ENCODE data around the gene GMDS. TPM values are rescaled to one million over a fixed set of nuclear protein-coding genes. Genes with fewer than 3 reads are reported as not detected.

Gene GMDS
- total and polyA plus RNA-seq, 2 of the 8 experiments (the other 6 are each of a cell fraction or from before 2014, with no cell fraction given): 16.8 to 50.0 TPM

GRCh38 chr6:1614448-1615150 lies 630.8 kb downstream of the GMDS start:
- no peak overlapping the region for H3K56ac ChIP-seq (replicated peaks; ENCODE audit: insufficient read length, low read depth, low read length)
- WGBS, 2 experiments (ENCODE audit: extremely low coverage in 1 of 2, insufficient coverage in 1 of 2, insufficient read length in 1 of 2, insufficient replicate concordance in 2 of 2, low coverage in 1 of 2, low lambda C conversion rate in 2 of 2, missing lambda C conversion rate in 1 of 2): 8% methylated on average over 19 of the region's 85 CpGs; no CpG with 5 or more reads in 1 of the 2 experiments
- H2BK120ac ChIP-seq (replicated peaks; ENCODE audit: low read depth, low read length): no peak overlapping the region
- H3K27ac ChIP-seq (ENCODE audit: low read depth, low read length): no peak overlapping the region
- no peak overlapping the region for H2BK20ac ChIP-seq (ENCODE audit: low read length)
- CTCF ChIA-PET (ENCODE audit: partially characterized antibody): interaction anchor here (0.7 to 4.4 kb wide), 6 partner anchors 8 to 279 kb away, joined by 3 to 30 read pairs (median 4); no protein-coding TSS in a partner anchor
- H3K9ac ChIP-seq (replicated peaks in 1 of 4; ENCODE audit: extremely low read depth in 1 of 4, low read depth in 3 of 4, low read length in 3 of 4): no peak overlapping the region
- no peaks in the 10 kb centered on the region; a peak in 1 of 4 replicates for H3K9me3 ChIP-seq (ENCODE audit: insufficient read depth in 2 of 2, low read depth in 1 of 2, low read length in 1 of 2)
- no peak overlapping the region for H4K5ac ChIP-seq (ENCODE audit: insufficient read length, low read depth, low read length)
- H3K4me1 ChIP-seq (replicated peaks in 1 of 4; ENCODE audit: control insufficient read depth in 3 of 4, insufficient read depth in 4 of 4, low read length in 3 of 4): peaks cover 0 to 24% (median 9%) of the 10 kb centered on the region in 4 experiments; a peak in 6 of 7 replicates
- peaks cover 28 to 33% of the 10 kb centered on the region in 2 experiments for H4K20me1 ChIP-seq (replicated peaks in 1 of 2; ENCODE audit: control insufficient read depth in 1 of 2, insufficient read depth in 2 of 2, low read length in 2 of 2)
- H4K8ac ChIP-seq (ENCODE audit: extremely low read depth, insufficient read depth, low read length): peak overlapping the region; percentile 80
- H4K91ac ChIP-seq (replicated peaks; ENCODE audit: insufficient read length, low read length): no peak overlapping the region
- peaks cover 5% of the 10 kb centered on the region; the same call in 1 of the 2 replicates for H3K23me2 ChIP-seq (ENCODE audit: low read depth, low read length)
- no peak overlapping the region for H3K23ac ChIP-seq (ENCODE audit: insufficient read length)
- peak overlapping the region; percentile 3 to 52 (median 22); a peak in 6 of 8 replicates for H3K4me3 ChIP-seq (ENCODE audit: extremely low read depth in 1 of 4, insufficient read depth in 2 of 4, low read depth in 3 of 4, low read length in 4 of 4)
- no peak overlapping the region for H2AK5ac ChIP-seq (ENCODE audit: low read depth, low read length)
- H3K14ac ChIP-seq (ENCODE audit: insufficient read length): no peak overlapping the region
- peak overlapping the region; percentile 84; the same call in 1 of the 2 replicates for H2BK12ac ChIP-seq (ENCODE audit: low read depth, low read length)
- no peak overlapping the region for H3K4ac ChIP-seq (replicated peaks; ENCODE audit: insufficient read length, low read depth, low read length)
- H3K79me2 ChIP-seq (ENCODE audit: control insufficient read depth in 1 of 2, insufficient read depth in 2 of 2, low read length in 2 of 2): no peaks in the 10 kb centered on the region
- H3K4me2 ChIP-seq (ENCODE audit: insufficient read depth in 1 of 2, low read depth in 2 of 2, low read length in 2 of 2): peak overlapping the region; percentile 75 to 86
- DNase-seq (ENCODE audit: low read depth in 1 of 2, low spot score in 2 of 2): no peak
- no peaks in the 10 kb centered on the region for H3K79me1 ChIP-seq (ENCODE audit: low read depth, low read length)
- H3K36me3 ChIP-seq (ENCODE audit: control insufficient read depth in 2 of 4, insufficient read depth in 4 of 4, low read length in 3 of 4): peaks cover 0 to 12% (median 0%) of the 10 kb centered on the region in 4 experiments; a peak in 1 of 8 replicates
- 0 out of 2 replicates have a peak overlapping the region, but pooled peaks have one; percentile 15 for H3K18ac ChIP-seq (ENCODE audit: extremely low read depth, low read length)
- peaks cover 88 to 100% (median 97%) of the 10 kb centered on the region in 4 experiments for H3K27me3 ChIP-seq (replicated peaks in 1 of 4; ENCODE audit: control insufficient read depth in 3 of 4, extremely low read depth in 1 of 4, insufficient read depth in 3 of 4, low read length in 3 of 4)
- POLR2A ChIA-PET (ENCODE audit: partially characterized antibody): interaction anchor here (0.9 to 1.5 kb wide), 3 partner anchors 8 to 9 kb away, joined by 3 to 5 read pairs (median 3); no protein-coding TSS in a partner anchor
- H2AFZ ChIP-seq (ENCODE audit: low read length): no peak overlapping the region; the same call in 1 of the 2 replicates
- no peak overlapping the region for H2BK15ac ChIP-seq (ENCODE audit: low read length)
- FAIRE-seq: no peak
- no peak overlapping the region for H2BK5ac ChIP-seq (ENCODE audit: low read depth, low read length)
- TF ChIP-seq SUZ12 (IDR thresholded peaks at IDR 0.05; ENCODE audit: low read length) (peak; percentile 88), SIRT6 (IDR thresholded peaks at IDR 0.05; ENCODE audit: low read length) (no peak), JUN (IDR thresholded peaks at IDR 0.05; ENCODE audit: low read depth, low read length) (no peak), E2F6 (IDR thresholded peaks at IDR 0.05) (no peak), POU5F1 (IDR thresholded peaks at IDR 0.05; ENCODE audit: low read depth, low read length) (no peak), NRF1 (IDR thresholded peaks at IDR 0.05; ENCODE audit: low read depth, low read length) (no peak), EP300 (IDR thresholded peaks at IDR 0.05; ENCODE audit: borderline replicate concordance in 1 of 2, low read depth in 2 of 2, low read length in 2 of 2) (no peak), RBBP5 (IDR thresholded peaks at IDR 0.05; ENCODE audit: borderline replicate concordance, low read depth, low read length) (no peak), PHF8 (conservative IDR thresholded peaks at IDR 0.05; ENCODE audit: low read depth, low read length) (no peak), HDAC2 (IDR thresholded peaks at IDR 0.05; ENCODE audit: borderline replicate concordance in 1 of 2, low read depth in 2 of 2, low read length in 2 of 2) (no peak; a peak in 1 of 4 replicates)
